Measurements from ENCODE around the gene KCNK6.
A peak's percentile ranks its signal among the peaks of the same experiment; 100 is the strongest.
"Not testable (repeated sequence)": the region's sequence is repeated elsewhere in the genome, so short reads cannot be mapped to it uniquely, and the experiment has no call there.

Gene KCNK6

DNA sequence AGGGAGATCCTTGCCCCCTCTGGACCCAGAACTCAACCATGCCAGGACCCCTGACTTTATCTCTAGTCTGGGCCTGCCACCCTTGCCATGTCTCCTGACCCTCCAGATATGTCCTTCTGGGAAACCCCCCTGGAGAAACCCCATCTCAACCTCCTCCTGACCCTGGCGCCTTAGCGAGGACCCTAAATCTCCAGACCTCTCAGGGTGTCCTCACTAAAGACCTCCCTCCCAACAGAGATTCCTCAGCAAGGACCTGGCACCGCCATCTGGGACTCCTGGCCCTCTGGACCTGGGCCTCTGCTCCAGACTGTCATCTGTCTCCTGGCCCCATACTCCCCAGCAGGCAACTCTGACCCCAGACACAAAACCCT is 1.3 kb downstream of the KCNK6 start:
- FAIRE-seq = no peak
- no peak for DNase-seq (ENCODE audit: insufficient read length, low spot score)

DNA sequence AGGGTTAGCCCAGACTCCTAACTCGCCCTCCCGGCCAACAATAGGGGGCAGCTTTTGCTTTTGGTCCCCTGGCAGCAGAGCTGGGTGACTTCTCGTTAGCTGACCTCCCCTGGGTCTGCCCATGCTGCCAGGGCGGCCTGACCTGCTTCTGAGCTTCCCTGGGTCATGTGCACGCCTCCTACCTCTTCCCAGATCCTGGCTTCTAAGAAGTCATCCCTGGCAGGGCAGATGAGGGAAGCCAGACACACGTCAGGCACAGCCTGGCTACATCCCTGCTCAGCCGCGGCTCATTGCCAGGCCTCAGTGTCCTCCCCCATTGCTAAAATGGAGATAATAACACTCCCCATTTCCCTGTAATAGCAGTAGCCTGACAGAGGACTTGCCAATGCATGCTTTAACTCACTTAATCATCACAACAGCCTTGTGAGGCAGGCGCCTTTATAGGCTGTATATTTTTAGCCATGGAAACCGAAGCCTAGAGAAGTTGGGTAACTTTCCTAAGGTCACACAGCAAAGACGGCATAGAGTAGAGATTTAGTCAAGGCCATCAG is 2.1 kb downstream of the KCNK6 start:
- FAIRE-seq (no peak), DNase-seq (ENCODE audit: insufficient read length, low spot score) (no peak)

DNA sequence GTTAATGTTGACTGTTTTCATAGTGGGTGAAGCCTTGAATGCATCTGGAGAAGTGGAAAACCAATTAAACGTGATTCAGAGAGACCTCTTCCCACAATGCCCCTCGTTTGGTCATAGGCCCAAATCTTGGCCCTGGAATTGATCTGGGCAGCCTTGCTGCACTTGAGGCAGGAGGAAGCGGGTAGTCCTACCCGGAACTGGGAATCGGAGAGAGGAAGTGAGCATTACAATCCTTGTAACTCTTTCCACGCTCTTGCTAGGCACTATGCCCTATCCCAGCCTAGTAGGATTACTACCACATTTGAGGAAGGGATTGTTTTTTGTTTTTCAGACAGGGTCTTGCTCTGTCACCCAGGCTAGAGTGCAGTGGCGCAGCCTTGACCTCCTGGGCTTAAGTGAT is 3.6 kb downstream of the KCNK6 start:
- DNase-seq (ENCODE audit: insufficient read length, low spot score) (no peak), FAIRE-seq (no peak)

DNA sequence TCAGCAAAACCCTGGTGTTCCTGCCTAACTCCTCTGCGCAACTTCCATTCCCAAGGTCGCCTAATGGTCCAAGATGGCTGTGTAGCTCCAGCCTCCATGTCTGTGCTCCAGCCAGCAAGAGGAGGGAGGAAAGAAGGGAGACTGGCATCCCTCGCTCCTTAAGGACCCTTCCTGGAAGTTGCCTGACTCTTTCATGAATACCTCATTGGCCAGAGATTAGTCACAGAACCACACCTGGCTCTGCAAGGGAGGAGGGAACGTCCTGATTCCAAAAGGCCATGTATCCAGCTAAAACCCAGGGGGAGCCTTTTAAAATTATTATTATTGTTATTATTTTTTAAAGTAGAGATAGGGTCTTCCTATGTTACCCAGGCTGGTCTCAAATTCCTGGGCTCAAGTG is 4.8 kb downstream of the KCNK6 start:
- FAIRE-seq = no peak
- no peak for DNase-seq (ENCODE audit: insufficient read length, low spot score)

DNA sequence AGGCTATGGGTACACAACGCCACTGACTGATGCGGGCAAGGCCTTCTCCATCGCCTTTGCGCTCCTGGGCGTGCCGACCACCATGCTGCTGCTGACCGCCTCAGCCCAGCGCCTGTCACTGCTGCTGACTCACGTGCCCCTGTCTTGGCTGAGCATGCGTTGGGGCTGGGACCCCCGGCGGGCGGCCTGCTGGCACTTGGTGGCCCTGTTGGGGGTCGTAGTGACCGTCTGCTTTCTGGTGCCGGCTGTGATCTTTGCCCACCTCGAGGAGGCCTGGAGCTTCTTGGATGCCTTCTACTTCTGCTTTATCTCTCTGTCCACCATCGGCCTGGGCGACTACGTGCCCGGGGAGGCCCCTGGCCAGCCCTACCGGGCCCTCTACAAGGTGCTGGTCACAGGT is 6.9 kb downstream of the KCNK6 start:
- DNase-seq (ENCODE audit: insufficient read length, low spot score) (no peak), FAIRE-seq (no peak)

DNA sequence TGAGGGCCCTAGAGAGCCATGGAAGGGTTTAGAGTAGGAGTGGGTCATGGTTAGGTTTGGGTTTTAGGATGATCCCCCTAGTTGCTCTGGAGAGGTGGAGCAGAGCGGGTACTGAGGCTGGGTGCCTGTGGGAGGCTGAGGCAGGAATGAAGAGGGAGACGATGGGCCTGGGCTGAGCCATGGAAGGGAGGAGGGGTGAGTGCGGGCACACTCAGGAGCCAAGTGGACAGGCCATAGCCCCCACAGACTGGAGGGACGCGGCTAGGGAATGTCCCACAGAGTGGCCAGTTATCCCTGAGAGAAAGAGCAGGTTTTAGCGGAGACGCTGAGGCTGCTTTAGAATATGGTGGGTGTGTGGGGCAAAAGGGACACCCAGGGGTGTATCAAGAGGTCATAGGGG is 10.0 kb downstream of the KCNK6 start:
- no peak for FAIRE-seq
- DNase-seq (ENCODE audit: insufficient read length, low spot score) = no peak

DNA sequence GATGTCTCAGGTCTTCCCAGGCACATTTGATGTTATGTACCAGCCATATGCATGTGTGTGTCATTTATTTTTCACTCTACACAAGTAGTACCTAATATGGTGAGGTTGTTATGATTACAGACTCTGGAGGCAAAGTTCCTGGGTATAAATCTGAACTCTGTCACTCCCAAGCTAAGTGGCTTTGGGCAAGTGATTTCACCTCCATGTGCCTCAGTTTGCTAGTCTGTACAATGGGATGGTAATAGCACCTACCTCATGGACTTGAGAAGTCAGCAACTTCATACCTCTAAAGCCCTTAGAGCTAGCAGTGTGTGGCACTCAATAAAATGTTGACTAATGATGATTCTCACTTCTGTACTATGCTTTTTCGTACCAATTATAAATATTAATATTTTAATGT is 12.1 kb downstream of the KCNK6 start:
- no peak for DNase-seq (ENCODE audit: insufficient read length, low spot score)
- no peak for FAIRE-seq

DNA sequence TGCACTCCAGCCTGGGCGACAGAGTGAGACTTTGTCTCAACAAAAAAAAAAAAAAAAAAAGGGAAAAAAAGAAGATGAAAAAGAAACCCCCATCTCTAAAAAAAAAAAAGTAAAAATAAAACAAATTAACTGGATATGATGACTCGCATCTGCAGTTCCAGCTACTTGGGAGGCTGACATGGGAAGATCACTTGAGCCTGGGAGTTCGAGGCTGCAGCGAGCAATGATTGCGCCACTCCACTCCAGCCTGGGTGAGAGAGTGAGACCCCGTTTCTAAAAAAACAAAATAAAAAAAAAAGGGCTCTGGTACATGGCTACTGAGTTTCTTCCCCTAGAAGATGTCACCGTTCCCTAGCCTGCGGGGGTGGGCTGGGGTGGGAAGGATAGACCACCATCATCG is 13.6 kb downstream of the KCNK6 start:
- DNase-seq (ENCODE audit: insufficient read length, low spot score) = no peak
- FAIRE-seq = no peak

DNA sequence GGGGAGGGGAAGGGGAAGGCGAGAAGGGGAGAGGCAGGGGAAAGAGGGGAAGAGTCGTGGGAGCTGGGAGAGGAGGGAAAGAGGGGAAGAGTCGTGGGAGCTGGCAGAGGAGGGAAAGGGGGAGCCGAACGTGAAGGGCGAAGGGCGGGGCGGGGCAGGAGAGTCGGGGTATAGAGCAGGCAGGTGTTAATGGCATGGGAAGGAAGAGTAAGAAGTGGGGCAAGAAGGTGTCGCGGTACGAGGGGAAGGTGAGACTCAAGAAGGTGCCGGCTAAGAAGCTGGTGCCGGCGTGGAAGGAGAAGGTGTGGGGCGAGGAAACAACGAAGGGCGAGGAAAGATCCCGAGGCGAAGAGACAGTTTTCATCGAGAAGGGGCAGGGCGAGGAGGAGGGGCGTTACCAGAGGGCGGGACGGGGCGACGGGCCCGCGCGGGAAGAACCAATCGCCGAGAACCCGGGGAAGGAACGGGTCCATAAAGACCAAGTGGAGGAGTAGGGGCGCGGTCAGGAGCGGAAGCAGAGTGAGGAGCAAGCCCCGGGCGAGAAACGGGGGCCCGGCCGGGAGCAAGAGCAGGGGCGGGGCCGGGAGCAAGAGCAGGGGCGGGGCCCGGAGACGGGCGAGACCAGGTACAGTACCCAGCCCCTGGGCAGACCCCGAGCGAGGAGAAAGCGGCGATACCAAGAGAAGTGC is 16.4 kb downstream of the KCNK6 start:
- FAIRE-seq (no peak), DNase-seq (ENCODE audit: insufficient read length, low spot score) (peak; percentile 95)

DNA sequence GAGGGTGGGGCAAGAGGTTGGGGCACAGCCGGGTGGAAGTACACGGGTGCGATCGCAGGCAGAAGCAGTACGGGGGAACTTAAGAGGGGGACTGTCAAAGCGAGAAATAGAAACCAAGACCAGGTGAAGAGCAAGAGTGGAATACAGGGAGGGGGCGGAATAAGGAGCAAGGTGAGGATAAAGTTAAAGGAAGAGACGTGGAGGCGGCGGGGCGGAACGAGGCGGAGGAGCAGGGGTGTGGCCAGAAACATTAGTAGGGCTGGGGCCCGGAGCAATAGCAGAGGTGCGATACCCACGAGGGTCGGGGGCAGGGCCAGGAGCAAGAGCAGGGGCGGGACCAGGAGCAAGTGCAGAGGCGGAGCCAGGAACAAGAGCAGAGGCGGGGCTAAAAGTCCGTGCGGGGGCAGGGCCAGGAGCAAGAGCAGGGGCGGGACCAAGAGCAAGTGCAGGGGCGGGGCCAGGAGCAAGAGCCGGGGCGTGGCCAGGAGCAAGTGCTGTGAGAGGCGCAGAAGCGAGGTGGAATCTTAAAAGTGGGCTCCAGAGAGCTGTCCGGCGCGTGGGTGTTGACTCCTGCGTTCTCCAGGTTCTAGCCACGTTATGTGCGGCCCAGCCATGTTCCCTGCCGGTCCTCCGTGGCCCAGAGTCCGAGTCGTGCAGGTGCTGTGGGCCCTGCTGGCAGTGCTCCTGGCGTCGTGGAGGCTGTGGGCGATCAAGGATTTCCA is 17.2 kb downstream of the KCNK6 start:
- FAIRE-seq (peak; percentile 95), DNase-seq (ENCODE audit: insufficient read length, low spot score) (peak; percentile 79)

DNA sequence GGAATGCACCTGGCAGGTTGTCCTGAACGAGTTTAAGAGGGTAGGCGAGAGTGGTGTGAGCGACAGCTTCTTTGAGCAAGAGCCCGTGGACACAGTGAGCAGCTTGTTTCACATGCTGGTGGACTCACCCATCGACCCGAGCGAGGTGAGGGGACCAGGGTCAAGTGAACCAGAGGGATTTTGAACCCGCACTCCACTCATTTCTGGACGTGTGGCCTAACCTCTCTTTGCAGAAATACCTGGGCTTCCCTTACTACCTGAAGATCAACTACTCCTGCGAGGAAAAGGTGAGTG is 17.7 kb downstream of the KCNK6 start:
- FAIRE-seq (no peak), DNase-seq (ENCODE audit: insufficient read length, low spot score) (no peak)

DNA sequence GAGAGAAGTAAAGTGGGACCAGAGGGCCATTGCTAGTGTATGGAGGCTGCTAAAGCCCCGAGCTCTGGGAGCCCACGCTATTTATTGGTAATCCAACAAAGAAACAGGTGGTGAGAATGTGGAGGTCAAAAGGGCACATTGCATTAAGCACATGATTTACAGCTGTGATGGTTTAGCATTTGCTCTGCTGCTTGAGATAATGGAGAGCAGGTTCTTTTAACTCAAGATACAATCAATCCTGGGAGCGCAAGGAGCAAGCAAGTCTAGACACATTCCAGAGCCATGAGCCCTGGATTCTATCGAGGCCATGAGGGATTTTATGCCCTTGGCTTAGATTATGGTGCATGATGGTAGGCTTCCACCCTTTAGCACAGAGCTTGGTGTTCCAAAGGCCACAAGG is 19.4 kb downstream of the KCNK6 start:
- not testable (repeated sequence) for FAIRE-seq; DNase-seq (ENCODE audit: insufficient read length, low spot score)

DNA sequence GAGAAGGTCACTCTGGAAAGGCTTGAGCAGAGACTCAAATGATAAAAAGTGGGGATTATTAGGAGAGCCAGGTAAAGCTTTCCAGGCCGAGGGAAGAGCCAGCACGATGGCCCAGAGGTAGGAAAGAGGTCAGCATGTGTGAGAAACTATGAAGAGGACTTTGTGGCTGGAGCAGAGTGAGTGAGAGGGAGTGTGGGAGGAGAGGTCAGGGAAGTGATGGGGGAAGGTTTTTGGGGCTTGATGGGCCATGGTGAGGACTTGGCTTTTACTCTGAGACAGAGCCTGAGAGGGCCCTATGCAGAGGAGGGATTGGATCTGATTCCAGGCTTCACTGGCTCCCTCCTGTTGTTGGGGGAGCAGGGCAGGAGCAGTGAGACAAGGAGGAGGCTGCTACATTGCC is 21.3 kb downstream of the KCNK6 start:
- DNase-seq (ENCODE audit: insufficient read length, low spot score) (no peak), FAIRE-seq (no peak)

DNA sequence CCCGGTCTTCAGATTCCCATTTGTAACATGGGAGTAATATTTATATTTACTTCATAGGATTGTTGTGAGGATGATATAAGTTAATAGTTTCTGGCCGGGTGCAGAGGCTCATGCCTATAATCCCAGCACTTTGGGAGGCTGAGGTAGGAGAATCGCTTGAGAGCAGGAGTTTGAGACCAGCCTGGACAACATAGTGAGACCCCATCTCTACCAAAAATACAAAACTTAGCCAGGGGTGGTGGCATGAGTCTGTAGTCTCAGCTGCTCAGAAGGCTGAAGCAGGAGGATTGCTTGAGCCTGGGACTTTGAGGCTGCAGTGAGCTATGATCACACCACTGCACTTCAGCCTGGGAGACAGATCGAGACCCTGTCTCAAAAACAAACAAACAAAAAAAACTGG is 27.2 kb downstream of the KCNK6 start:
- DNase-seq (ENCODE audit: insufficient read length, low spot score) (no peak), FAIRE-seq (no peak)

DNA sequence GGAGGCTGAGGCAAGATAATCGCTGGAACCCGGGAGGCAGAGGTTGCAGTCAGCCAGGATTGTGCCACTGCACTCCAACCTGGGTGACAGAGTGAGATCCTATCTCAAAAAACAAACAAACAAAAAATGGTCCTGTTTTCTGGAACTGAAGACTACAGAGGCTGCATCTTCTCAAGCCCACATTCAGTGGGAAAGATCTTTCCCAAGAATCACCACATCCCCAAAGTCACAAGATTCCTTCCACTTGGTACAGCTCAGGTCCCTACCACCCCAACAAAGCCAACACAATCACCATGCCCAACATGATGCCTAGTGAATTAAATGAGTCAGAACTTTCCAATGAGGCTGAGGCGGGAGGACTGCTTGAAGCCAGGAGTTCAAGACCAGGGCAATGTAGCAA is 31.2 kb downstream of the KCNK6 start:
- DNase-seq (ENCODE audit: insufficient read length, low spot score) (no peak), FAIRE-seq (no peak)

DNA sequence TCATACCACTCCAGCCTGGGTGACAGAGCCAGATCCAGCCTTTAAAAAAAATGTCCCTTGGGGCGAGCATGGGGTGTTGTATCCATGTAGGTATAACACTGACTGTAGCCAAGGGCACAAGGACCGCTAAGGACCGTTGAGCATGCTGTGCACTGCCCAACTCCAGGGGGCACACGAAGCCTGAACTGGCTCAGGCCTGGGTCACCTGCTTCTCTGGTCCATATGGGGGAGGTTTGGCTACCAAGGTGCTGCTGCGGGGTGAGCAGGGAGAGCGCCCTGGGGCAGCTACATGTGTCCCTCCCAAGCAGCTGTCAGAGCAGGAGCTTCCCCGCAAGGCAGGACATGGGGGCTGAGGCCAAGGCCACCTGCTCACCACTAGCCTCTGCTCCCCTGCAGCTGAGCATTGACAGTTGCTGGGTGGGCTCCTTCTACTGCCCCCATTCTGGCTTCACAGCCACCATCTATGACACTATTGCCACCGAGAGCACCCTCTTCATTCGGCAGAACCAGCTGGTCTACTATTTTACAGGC is 32.3 kb downstream of the KCNK6 start:
- no peak for DNase-seq (ENCODE audit: insufficient read length, low spot score)
- FAIRE-seq = no peak

DNA sequence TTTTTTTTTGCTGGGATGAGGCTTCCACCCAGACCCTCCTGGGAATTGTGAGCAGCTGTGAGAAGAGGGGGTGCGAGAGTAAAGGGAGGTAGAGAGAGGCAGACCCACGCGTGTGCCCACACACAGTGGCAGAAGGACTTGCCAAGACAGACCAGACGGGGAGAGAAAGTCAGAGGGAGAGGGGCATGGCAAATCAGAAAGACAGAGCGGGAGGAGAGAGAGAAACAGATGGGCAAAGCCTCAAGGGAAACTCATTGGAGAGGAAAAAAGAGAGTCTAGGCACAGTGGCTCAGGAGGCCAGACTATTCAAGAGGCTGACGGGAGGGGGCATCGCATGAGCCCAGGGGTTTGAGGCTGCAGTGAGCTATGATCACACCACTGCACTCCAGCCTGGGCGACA is 33.0 kb downstream of the KCNK6 start:
- DNase-seq (ENCODE audit: insufficient read length, low spot score) (no peak), FAIRE-seq (no peak)

DNA sequence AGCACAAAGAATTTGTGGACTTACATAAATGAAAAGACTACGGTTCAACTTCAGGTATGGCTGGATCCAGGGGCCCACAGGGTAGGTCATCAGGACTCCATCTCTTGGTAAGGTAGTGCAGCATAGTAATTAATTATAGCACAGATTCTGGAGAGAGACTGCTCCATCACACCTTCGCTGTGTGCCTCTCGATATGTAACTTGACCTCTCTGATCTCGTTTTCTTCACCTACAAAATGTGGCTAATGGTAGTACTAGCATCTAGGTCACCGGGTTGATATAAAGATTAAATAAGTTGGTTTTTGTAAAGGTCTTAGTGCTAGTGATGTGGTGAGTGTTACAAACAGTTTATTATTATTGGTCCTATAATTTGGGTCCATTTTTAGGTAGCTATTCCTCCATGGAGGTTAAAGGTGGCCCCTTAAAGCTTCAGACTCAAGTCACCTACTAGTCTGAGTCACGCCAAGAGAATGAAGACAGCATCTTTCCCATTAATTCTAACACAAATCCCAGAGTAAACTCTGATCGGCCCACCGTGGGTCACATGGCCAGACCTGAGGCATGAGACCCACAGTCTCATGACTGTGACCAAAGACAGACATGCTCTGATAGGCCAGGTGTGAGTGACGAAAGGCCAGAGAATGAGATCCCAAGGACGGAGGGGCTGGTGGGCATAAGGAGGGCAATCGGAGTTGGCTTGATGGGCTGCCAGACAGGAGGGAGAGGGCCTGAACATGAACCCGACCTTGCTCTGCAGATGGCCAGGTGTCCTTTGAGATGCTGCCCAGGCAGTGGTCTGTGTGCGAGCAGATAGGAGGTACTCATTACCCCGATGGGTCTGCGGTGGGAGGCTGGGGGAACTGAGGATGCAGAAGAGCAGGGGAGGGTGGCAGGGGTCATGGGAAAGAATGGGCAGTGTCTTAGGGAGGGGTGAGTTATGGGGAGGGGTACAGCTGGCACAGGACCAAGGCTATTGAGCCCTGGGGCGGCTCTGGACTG is 36.4 kb downstream of the KCNK6 start:
- no peak for DNase-seq (ENCODE audit: insufficient read length, low spot score)
- no peak for FAIRE-seq

DNA sequence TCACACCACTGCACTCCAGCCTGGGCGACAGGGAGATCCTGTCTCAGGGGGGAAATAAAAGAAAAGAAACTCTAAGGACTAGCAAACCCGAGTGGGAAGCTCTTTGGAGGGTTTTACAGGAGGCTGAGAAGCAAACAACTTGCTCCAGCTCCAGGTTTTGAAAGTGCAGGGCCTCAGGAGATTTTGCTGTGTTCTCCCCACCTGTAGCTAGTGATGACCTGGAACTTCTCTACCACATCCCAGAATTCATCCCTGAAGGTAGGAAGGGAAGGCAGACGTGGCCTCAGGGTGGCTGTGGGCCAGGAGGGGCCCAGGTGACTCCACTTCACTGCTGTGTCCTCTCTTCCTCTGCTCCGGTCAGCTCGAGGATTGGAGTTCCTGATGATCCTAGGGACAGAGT is 38.4 kb downstream of the KCNK6 start:
- FAIRE-seq = no peak
- DNase-seq (ENCODE audit: insufficient read length, low spot score) = no peak

DNA sequence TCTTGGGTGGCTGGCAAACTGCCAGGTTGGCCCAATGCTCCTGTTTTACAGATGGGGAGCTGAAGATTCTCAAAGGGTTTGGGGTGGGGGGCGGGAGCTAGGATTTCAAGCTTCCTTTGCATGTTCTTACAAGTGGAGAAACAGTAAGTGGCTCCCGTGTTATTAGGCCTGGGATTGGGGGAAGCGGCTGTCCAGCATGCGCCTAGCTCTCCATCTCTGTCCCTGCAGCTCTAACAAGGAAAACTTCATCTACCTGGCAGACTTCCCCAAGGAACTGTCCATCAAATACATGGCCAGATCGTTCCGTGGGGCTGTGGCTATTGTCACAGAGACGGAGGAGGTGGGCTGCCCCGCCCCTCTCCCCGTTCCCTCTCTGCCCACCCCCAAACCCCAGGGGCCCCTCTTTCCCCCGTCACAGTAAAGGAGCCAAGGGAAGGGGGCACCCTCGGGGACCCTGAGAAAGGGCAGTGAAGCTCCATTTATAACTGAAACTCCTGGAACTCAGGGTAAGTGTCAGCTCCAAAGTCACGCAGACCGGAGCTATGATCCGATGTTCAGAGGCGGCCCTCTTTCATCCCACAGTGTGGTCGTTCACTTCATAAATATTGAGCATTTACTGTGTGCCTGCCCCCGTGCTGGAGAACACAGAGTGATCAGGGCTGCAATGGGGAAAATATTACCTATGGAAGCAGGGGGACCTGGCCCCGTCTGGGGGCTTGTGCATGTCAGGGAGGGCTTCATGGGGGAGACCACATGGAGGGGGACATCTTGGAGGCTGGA is 39.8 kb downstream of the KCNK6 start:
- no peak for FAIRE-seq
- no peak for DNase-seq (ENCODE audit: insufficient read length, low spot score)
